HG03342 (cell line): Measurements from ENCODE around the gene SGTA.
"Not testable (repeated sequence)": the region's sequence is repeated elsewhere in the genome, so short reads cannot be mapped to it uniquely, and the experiment has no call there.

Experiments used
- ATAC-seq: cut with Tn5 transposase; IDR thresholded peaks from one replicate; pipeline ENCODE4 v1.9.1; 2021; ENCODE audit warnings: mild to moderate bottlenecking, moderate library complexity; ENCODE audit not compliant: unreplicated experiment

The SGTA gene

GRCh38 chr19:2716275-2716650 is 66.8 kb downstream of the SGTA start:
- no peak for ATAC-seq

GRCh38 chr19:2715470-2716274 is 67.4 kb downstream of the SGTA start:
- no peak for ATAC-seq

- no peak for ATAC-seq
These were observed 68.4 kb downstream of the SGTA start for GRCh38 chr19:2714531-2715269.

- not testable (repeated sequence) for ATAC-seq
These were observed 69.0 kb downstream of the SGTA start for GRCh38 chr19:2714102-2714501.

GRCh38 chr19:2713170-2713569 is 69.9 kb downstream of the SGTA start:
- not testable (repeated sequence) for ATAC-seq

- ATAC-seq, result no peak
These were observed 71.2 kb downstream of the SGTA start for GRCh38 chr19:2711875-2712205.

GRCh38 chr19:2711172-2711874 is 71.8 kb downstream of the SGTA start:
- ATAC-seq, result no peak

GRCh38 chr19:2706251-2706650 is 76.8 kb downstream of the SGTA start:
- no peak for ATAC-seq
